ENCODE measurements around the gene MTM1. TPM values are rescaled to one million over a fixed set of nuclear protein-coding genes. Genes with fewer than 3 reads are reported as not detected.

The MTM1 gene
- total RNA-seq, 1 donor from 2014 or later: 15.3 TPM

- Histone ChIP-seq H3F3A (ENCODE audit: low read depth) (no peaks in the 10 kb centered on the region), H4K20me1 (ENCODE audit: low read depth) (no peaks in the 10 kb centered on the region), H3K79me2 (ENCODE audit: low read depth) (no peaks in the 10 kb centered on the region), H3K36me3 (no peaks in the 10 kb centered on the region), H3K9me3 (ENCODE audit: low read depth) (no peaks in the 10 kb centered on the region), H3K27me3 (no peaks in the 10 kb centered on the region), H3K4me3 (no peak overlapping the region), H2AFZ (replicated peaks) (no peak overlapping the region), H3K27ac (no peak overlapping the region), H3K4me2 (no peak overlapping the region), H3K9ac (no peak overlapping the region), H3K4me1 (no peaks in the 10 kb centered on the region)
- no peaks in the 10 kb centered on the region for H3K27me3 Mint-ChIP-seq (ENCODE audit: insufficient read depth, low read depth)
- DNase-seq (ENCODE audit: low spot score): no peak
- no peaks in the 10 kb centered on the region for H3K36me3 Mint-ChIP-seq
- H3K27ac Mint-ChIP-seq: no peak overlapping the region
- TF ChIP-seq EZH2 (IDR thresholded peaks at IDR 0.05) (no peak), CTCF (IDR thresholded peaks at IDR 0.05) (no peak), EZH2phosphoT487 (IDR thresholded peaks at IDR 0.05) (no peak)
- H3K4me3 Mint-ChIP-seq: no peak overlapping the region
- H3K4me1 Mint-ChIP-seq: no peaks in the 10 kb centered on the region
- peaks cover 30% of the 10 kb centered on the region for H3K9me3 Mint-ChIP-seq
Observed at GRCh38 chrX:150537851-150538250, 30.6 kb upstream of the MTM1 start.

- Mint-ChIP-seq H3K9me3 (peaks cover 14% of the 10 kb centered on the region), H3K4me1 (peaks cover 4% of the 10 kb centered on the region)
- H3K27ac ChIP-seq: no peak overlapping the region
Observed at GRCh38 chrX:150540965-150541364, 27.5 kb upstream of the MTM1 start.

GRCh38 chrX:150542846-150543229, 25.6 kb upstream of the MTM1 start:
- Histone ChIP-seq H3K4me1 (no peaks in the 10 kb centered on the region), H4K20me1 (ENCODE audit: low read depth) (no peaks in the 10 kb centered on the region), H3K9ac (no peak overlapping the region), H3K9me3 (ENCODE audit: low read depth) (no peaks in the 10 kb centered on the region), H2AFZ (replicated peaks) (no peak overlapping the region), H3K27ac (no peak overlapping the region), H3K36me3 (no peaks in the 10 kb centered on the region), H3K4me2 (no peak overlapping the region), H3K4me3 (no peak overlapping the region), H3F3A (ENCODE audit: low read depth) (no peaks in the 10 kb centered on the region), H3K27me3 (peaks cover 14% of the 10 kb centered on the region), H3K79me2 (ENCODE audit: low read depth) (no peaks in the 10 kb centered on the region)
- TF ChIP-seq EZH2phosphoT487 (IDR thresholded peaks at IDR 0.05) (no peak), EZH2 (IDR thresholded peaks at IDR 0.05) (no peak), CTCF (IDR thresholded peaks at IDR 0.05) (no peak)
- Mint-ChIP-seq H3K9me3 (peaks cover 10% of the 10 kb centered on the region), H3K27ac (no peak overlapping the region), H3K4me3 (no peak overlapping the region), H3K27me3 (ENCODE audit: insufficient read depth, low read depth) (peaks cover 2% of the 10 kb centered on the region), H3K4me1 (peaks cover 13% of the 10 kb centered on the region), H3K36me3 (no peaks in the 10 kb centered on the region)
- DNase-seq (ENCODE audit: low spot score): no peak

More at GRCh38 chrX:150540965-150541364, 27.5 kb upstream of the MTM1 start:
- no peaks in the 10 kb centered on the region for H3F3A ChIP-seq (ENCODE audit: low read depth)
- no peak overlapping the region for H3K4me3 Mint-ChIP-seq
- H3K79me2 ChIP-seq (ENCODE audit: low read depth): no peaks in the 10 kb centered on the region
- no peaks in the 10 kb centered on the region for H3K4me1 ChIP-seq
- no peak overlapping the region for H2AFZ ChIP-seq (replicated peaks)
- H3K4me3 ChIP-seq: no peak overlapping the region
- H3K9me3 ChIP-seq (ENCODE audit: low read depth): no peaks in the 10 kb centered on the region
- H3K4me2 ChIP-seq: no peak overlapping the region
- H4K20me1 ChIP-seq (ENCODE audit: low read depth): no peaks in the 10 kb centered on the region
- no peaks in the 10 kb centered on the region for H3K36me3 ChIP-seq
- peak overlapping the region; percentile 63 for H3K27ac Mint-ChIP-seq
- H3K27me3 ChIP-seq: no peaks in the 10 kb centered on the region
- TF ChIP-seq EZH2 (IDR thresholded peaks at IDR 0.05) (no peak), CTCF (IDR thresholded peaks at IDR 0.05) (no peak), EZH2phosphoT487 (IDR thresholded peaks at IDR 0.05) (no peak)
- peaks cover 2% of the 10 kb centered on the region for H3K27me3 Mint-ChIP-seq (ENCODE audit: insufficient read depth, low read depth)
- DNase-seq (ENCODE audit: low spot score): no peak
- H3K36me3 Mint-ChIP-seq: no peaks in the 10 kb centered on the region
- H3K9ac ChIP-seq: no peak overlapping the region
